GM15510 (cell line): ENCODE data around the gene TRIM5.

ENCODE experiments used
- POLR2A ChIP-seq: IDR thresholded peaks from 3 replicates; pipeline ENCODE4 v1.6.1; 2011; ENCODE audit warnings: borderline replicate concordance; ENCODE audit not compliant: insufficient read length; ENCODE audit errors: extremely low read depth

TRIM5 gene, protein sequence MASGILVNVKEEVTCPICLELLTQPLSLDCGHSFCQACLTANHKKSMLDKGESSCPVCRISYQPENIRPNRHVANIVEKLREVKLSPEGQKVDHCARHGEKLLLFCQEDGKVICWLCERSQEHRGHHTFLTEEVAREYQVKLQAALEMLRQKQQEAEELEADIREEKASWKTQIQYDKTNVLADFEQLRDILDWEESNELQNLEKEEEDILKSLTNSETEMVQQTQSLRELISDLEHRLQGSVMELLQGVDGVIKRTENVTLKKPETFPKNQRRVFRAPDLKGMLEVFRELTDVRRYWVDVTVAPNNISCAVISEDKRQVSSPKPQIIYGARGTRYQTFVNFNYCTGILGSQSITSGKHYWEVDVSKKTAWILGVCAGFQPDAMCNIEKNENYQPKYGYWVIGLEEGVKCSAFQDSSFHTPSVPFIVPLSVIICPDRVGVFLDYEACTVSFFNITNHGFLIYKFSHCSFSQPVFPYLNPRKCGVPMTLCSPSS

DNA sequence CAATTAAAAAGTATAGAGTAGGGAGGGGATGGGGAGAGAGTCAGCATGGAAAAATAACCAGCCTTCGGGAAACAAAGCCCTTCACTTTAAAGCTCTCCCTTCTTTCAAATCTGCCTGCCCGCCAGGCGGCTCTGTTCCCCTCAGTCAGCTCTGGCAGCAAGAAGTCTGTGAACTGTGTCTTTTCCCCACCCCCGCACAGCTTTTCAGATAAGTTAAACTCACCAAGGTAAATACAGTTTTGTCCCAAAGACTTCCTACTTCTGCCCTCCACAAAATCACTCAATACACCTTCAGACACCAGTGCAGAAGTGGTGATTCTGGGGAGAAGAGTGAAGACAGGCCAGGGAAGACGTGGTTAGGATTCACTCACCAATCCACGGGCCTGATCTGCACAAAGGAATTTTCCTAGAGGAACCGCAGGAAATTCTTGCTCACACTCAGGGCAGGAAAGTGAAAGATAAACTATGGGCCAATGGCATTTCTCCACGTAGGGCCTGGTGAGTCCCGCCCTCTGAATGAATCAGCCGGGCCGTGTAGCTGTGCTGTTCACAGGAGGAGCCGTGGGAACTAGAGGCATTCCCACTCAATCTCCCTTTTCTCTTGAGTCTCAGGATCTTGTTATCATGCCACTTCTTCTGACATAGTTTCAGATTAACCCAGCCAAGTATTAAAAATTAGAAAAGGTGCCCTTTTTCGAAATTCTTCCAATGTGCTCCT, at the start of gene TRIM5:
Gene TRIM5 (minus strand): TSS at position 429 of the 717 bp plus-strand sequence. CDS start 4,897 bp downstream, outside the sequence.
- TF ChIP-seq POLR2A = peak; percentile 54

DNA sequence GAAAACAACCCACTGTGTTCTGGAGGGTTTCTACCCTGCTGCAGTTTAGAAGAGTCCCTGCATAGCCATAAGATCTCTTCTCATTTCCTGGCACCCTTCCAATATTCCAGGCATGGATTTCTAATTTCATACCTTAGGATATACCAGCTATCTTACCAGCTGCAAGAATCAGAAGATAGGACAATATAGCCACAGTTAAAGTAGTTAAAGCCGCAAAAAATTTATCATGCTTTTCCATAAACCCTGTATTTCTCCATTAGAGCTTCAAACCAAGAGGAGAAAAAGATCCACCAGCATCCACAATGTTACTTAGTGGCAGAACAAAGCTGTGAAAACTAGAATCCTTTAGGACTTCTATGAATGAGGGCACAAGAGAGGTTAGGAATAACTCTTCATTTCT, 42.8 kb upstream of the TRIM5 start:
- TF ChIP-seq POLR2A = no peak

DNA sequence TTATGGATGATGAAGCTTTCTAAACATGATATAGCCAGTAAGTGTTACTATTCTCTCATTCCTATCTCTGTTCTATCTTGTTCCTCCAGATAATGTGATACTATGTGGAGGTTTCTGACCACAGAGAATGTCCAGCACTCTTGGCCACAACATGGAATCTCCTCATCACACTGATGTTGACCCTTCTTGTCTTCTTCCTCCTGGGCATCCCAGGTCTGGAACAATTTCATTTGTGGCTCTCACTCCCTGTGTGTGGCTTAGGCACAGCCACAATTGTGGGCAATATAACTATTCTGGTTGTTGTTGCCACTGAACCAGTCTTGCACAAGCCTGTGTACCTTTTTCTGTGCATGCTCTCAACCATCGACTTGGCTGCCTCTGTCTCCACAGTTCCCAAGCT, 41.5 kb upstream of the TRIM5 start:
- TF ChIP-seq POLR2A = no peak

DNA sequence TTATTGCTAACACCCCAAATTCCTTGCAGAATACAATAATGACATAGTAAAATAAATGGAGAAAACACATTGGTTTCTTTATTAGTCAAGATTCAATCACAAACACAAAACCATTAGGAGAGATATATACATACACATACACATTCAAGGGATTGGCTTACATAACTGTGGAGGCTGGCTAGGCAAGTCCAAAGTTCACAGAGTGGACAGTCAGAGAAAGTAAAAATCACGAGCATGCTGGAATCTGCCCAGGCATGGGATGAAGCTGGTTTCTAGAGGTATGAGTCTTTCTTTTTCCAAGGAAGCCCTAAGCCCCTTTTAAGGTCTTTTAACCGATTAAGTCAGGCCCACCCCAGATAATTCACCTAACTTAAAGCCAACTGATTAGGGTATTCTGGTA, 37.7 kb upstream of the TRIM5 start:
- no peak for TF ChIP-seq POLR2A

DNA sequence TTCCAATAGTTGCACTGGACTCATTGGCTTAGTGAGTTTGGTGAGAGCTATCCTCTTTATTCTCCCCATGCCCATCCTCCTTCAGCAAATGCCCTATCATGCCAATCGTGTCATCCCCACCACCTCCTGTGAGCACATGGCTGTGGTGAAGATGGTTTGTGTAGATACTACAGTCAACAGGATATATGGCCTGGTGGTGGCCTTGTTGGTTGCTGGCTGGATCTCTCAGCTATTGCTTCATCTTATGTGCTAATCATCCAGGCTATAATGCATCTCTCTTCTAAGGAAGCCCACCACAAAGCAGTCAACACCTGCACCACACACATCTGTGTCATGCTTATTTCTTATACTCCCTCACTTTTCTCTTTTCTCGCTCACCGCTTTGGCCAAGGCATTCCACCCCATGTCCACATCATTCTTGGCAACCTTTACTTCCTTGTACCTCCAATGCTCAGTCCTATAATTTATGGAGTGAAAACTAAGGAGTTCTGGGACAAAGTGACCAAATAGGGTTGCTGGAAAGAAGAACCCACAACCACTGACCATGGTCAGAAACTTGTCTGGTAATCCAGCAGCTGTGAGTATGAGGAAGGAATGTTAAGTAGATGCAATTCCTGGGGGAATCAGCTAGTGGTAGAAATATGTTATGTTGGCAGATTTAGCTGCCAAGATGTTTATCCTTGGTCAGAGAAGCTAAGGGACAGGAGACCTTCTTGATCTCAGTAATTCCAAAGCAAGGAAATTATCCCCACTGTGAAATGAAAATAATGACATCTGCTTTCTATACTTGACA, 35.0 kb upstream of the TRIM5 start:
- TF ChIP-seq POLR2A = no peak

DNA sequence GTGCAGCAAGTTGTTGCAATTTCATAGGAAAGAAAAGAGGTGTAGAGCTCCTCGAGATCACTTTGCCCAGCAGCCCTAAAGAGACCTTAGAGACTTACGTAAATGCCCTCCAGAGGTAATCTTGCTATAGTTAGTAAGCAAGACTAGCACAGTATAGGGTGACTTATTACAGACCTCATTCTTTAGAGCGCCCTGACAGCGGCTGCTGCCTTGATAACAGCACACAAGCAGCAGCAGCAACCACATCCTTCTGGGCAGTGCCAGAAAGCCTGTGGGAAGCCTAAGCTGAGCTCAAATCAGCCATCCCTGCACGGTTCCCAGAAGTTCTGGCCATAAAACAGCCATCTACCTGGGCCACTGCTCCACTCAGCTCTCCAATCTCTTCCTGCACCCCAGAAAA, 28.8 kb upstream of the TRIM5 start:
- no peak for TF ChIP-seq POLR2A

DNA sequence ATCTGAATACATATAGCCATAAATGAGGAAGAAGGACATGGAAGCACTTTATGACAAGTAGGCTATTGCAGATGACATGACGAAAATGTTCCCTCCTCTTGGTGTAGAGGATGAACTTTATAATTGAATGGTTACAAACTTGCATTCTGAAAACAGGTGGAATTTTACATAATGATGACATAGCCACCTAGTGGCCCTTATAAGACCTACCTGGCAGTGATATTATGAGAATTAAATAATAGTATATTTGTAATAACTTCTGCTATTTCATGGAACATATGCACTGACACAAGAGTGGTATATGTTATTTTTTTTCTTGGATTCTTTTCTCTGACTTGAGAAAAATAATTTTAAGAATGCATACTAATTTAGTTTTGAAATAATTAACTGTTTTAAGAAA, 27.6 kb upstream of the TRIM5 start:
- no peak for TF ChIP-seq POLR2A

DNA sequence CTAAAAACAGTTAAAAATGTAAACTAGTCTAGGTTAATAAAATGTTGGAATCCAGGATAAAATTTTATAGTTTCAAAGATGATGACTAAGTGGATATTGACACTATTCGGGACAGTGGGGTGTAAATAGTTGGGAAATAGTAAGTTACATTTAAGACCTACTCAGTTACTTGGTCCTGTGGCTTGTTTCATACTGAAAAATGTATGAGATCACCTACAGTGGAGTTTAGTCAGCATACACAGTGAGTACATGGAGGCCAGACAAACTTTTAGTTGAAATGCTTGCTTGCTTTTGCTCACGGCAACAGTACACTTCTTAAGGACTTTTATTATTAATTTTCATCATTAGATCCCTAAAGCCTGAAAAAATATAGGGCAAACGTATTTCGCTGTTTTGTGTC, 20.8 kb upstream of the TRIM5 start:
- no peak for TF ChIP-seq POLR2A

DNA sequence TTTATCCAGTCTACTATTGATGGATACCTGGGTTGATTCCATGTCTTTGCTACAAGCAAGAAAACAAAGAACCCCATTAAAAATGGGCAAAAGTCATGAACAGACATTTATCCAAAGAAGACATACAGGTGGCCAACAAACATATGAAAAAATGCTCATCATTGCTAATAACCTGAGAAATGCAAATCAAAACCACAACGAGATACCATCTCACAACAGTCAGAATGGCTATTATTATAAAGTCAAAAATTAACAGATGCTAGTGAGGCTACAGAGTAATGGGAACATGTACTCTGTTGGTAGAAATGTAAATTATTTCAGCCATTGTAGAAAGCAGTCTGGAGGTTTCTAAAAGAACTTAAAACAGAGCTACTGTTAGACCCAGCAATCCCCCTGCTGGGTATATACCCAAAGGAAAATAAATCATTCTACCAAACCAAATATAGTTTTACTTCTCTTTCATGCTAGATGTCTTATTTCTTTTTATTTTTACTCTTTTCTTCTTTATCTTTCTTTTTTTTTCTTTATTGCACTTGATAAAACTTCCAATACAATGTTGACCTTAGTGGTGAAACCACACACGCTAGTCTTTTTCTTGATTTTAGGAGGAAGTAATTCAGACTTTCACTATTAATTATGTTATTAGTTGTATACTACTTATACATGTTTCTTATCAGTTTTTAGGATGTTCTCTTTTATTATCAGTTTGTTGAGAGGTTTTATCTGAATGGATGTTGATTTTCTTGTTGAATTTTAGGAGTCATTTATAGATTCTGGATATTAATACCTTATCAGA, 19.1 kb upstream of the TRIM5 start:
- no peak for TF ChIP-seq POLR2A

DNA sequence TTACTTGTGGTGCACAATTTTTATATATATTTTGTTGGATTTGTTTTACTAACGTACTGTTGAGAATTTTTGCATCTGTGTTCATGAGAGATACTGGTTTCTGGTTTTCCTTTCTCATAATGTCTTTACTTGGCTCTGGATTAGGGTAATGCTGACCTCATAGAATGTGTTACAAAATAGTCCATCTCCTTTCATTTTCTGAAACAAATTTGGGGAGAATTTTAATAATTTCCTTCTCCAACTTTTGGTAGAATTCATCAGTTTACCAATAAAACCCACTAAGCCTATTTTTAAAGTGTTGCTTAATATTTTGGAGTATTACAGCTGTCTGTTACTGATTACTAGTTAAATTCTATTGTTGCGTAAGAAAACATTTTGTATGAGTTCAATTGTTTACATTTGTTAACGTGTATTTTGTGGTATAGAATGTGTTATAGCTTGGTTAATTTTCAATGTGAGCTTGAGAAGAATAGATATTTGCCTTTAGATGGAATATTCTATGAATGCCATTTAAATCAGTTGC, 16.2 kb upstream of the TRIM5 start:
- no peak for TF ChIP-seq POLR2A

DNA sequence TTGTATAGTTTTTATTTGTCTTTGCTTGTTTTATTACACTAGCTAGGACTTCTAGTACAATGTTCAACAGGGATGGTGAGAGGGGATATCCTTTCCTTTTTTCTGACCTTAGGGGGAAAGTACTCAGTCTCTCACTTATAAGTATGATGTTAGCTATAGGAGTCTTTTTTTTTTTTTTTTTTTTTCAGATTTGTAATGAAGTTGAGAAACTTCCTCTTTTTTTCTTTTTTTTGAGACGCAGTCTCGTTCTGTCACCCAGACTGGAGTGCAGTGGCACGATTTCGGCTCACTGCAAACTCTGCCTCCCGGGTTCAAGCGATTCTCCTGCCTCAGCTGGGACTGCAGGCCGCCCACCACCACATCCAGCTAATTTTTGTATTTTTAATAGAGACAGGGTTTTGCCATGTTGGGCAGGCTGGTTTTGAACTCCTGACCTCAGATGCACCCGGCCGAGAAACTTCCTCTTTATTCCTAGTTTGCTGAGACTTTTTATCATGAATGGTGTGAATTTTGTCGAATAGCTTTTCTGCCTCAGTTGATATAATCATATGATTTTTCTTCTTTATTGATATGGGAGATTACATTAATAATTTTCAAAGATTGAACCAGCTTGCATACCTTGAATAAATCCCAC, 15.7 kb upstream of the TRIM5 start:
- TF ChIP-seq POLR2A = no peak

DNA sequence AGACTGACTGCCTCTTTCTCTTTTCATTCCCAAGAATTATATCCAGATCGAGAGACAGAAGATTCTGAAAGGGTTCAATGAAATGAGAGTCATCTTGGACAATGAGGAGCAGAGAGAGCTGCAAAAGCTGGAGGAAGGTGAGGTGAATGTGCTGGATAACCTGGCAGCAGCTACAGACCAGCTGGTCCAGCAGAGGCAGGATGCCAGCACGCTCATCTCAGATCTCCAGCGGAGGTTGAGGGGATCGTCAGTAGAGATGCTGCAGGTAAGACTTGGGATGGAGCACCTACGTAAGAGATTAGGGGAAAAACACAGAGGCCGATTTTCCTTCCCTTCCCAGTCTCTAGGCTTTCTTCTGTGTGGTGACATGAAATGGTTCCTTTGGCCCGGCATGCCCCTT, 13.4 kb upstream of the TRIM5 start:
- TF ChIP-seq POLR2A = no peak

DNA sequence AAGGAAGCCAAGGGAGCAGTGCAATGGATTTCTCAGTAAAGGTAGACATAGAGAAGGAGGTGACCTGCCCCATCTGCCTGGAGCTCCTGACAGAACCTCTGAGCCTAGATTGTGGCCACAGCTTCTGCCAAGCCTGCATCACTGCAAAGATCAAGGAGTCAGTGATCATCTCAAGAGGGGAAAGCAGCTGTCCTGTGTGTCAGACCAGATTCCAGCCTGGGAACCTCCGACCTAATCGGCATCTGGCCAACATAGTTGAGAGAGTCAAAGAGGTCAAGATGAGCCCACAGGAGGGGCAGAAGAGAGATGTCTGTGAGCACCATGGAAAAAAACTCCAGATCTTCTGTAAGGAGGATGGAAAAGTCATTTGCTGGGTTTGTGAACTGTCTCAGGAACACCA, 11.3 kb upstream of the TRIM5 start:
- no peak for TF ChIP-seq POLR2A

DNA sequence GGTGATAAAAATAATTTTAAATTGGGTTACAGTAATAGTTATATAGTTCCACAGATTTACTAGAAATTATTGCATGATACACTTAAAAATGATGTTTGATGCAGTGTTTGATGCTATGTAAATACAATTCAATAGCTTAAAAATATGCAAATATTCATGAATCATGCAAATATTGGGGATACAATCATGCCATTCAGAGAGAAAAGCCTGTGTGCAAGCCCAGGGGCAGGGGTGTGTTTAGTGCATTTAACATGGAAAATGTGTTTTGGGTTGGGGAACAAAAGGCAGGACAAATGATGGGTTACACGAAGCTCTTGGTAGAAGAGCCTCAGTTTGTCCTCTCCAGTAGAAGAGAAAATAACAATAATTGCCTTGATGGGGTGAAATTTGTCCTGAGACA, 10.7 kb upstream of the TRIM5 start:
- TF ChIP-seq POLR2A = no peak
